HG03095 (cell line): ENCODE results near the gene MIB2.
"Not testable (repeated sequence)": the region's sequence is repeated elsewhere in the genome, so short reads cannot be mapped to it uniquely, and the experiment has no call there.

Experiments
- ATAC-seq: cut with Tn5 transposase; IDR thresholded peaks from one replicate; pipeline ENCODE4 v1.9.1; 2021; ENCODE audit warnings: moderate library complexity; ENCODE audit not compliant: unreplicated experiment

MIB2 gene

GRCh38 chr1:1646326-1646725, 31.0 kb downstream of the MIB2 start:
- not testable (repeated sequence) for ATAC-seq

- not testable (repeated sequence) for ATAC-seq
Measured at GRCh38 chr1:1647567-1648241, 32.4 kb downstream of the MIB2 start.

- ATAC-seq = not testable (repeated sequence)
Measured at GRCh38 chr1:1648265-1648664, 33.0 kb downstream of the MIB2 start.

- ATAC-seq = peak; percentile 53
Measured at GRCh38 chr1:1658583-1659549, 43.6 kb downstream of the MIB2 start, which contains the start of gene CDK11B. Gene CDK11B, minus strand, starts transcription at chr1:1659004. Its CDS starts 1,519 bp downstream, at chr1:1657485.

- not testable (repeated sequence) for ATAC-seq
Measured at GRCh38 chr1:1662392-1662791, 47.1 kb downstream of the MIB2 start.

GRCh38 chr1:1662830-1663560, 47.7 kb downstream of the MIB2 start:
- ATAC-seq = not testable (repeated sequence)

- ATAC-seq = not testable (repeated sequence)
Measured at GRCh38 chr1:1664318-1664717, 49.0 kb downstream of the MIB2 start.

GRCh38 chr1:1664941-1665814, 49.9 kb downstream of the MIB2 start:
- ATAC-seq = no peak

GRCh38 chr1:1665815-1666251, 50.5 kb downstream of the MIB2 start:
- ATAC-seq = no peak

GRCh38 chr1:1666526-1666925, 51.2 kb downstream of the MIB2 start:
- no peak for ATAC-seq

GRCh38 chr1:1669468-1670440, 54.5 kb downstream of the MIB2 start:
- ATAC-seq = no peak

- ATAC-seq = no peak
Measured at GRCh38 chr1:1670866-1671265, 55.6 kb downstream of the MIB2 start.

- ATAC-seq = no peak
Measured at GRCh38 chr1:1671365-1672119, 56.2 kb downstream of the MIB2 start.

- ATAC-seq = no peak
Measured at GRCh38 chr1:1672181-1672965, 57.1 kb downstream of the MIB2 start.

GRCh38 chr1:1674806-1675205, 59.5 kb downstream of the MIB2 start:
- not testable (repeated sequence) for ATAC-seq

- ATAC-seq = not testable (repeated sequence)
Measured at GRCh38 chr1:1675218-1675617, 59.9 kb downstream of the MIB2 start.

GRCh38 chr1:1676087-1676486, 60.8 kb downstream of the MIB2 start:
- not testable (repeated sequence) for ATAC-seq
